ENCODE results near the gene FLNC.

The FLNC gene

GRCh38 chr7:128838109-128838779 is 8.0 kb downstream of the FLNC start:
- Histone ChIP-seq H4K20me1 (ENCODE audit: insufficient read depth, low read length, poor library complexity, severe bottlenecking) (no peaks in the 10 kb centered on the region), H3F3A (ENCODE audit: low read depth) (0 out of 2 replicates have a peak, but pooled peaks cover 2% of the 10 kb centered on the region), H3K9me2 (replicated peaks; ENCODE audit: low read depth, low read length) (no peaks in the 10 kb centered on the region), H3K36me3 (ENCODE audit: insufficient read depth, low read length) (no peaks in the 10 kb centered on the region), H3K27me3 (ENCODE audit: insufficient read depth, low read length, poor library complexity, severe bottlenecking) (no peaks in the 10 kb centered on the region), H3K9me3 (ENCODE audit: insufficient read depth, low read depth, low read length) (no peaks in the 10 kb centered on the region), H3K79me2 (ENCODE audit: insufficient read depth, low read length) (no peaks in the 10 kb centered on the region), H3K4me1 (ENCODE audit: insufficient read depth, low read length, poor library complexity, severe bottlenecking) (peaks cover 14% of the 10 kb centered on the region), H3K4me3 (ENCODE audit: low read length, poor library complexity, severe bottlenecking) (no peak overlapping the region), H3K4me2 (ENCODE audit: low read depth, low read length, poor library complexity, severe bottlenecking) (no peak overlapping the region), H3K9ac (ENCODE audit: low read depth, low read length, poor library complexity, severe bottlenecking) (no peak overlapping the region), H2AFZ (ENCODE audit: low read length) (no peak overlapping the region)
- no peak for TF ChIP-seq EZH2phosphoT487 (IDR thresholded peaks at IDR 0.05; ENCODE audit: borderline replicate concordance)
- no peak for TF ChIP-seq CTCF (conservative IDR thresholded peaks at IDR 0.05; ENCODE audit: low read length)

GRCh38 chr7:128838981-128839731 is 8.9 kb downstream of the FLNC start:
- Histone ChIP-seq H3K4me2 (ENCODE audit: low read depth, low read length, poor library complexity, severe bottlenecking) (no peak overlapping the region), H2AFZ (ENCODE audit: low read length) (no peak overlapping the region), H4K20me1 (ENCODE audit: insufficient read depth, low read length, poor library complexity, severe bottlenecking) (no peaks in the 10 kb centered on the region), H3K36me3 (ENCODE audit: insufficient read depth, low read length) (no peaks in the 10 kb centered on the region), H3K9ac (ENCODE audit: low read depth, low read length, poor library complexity, severe bottlenecking) (no peak overlapping the region), H3K79me2 (ENCODE audit: insufficient read depth, low read length) (no peaks in the 10 kb centered on the region), H3F3A (ENCODE audit: low read depth) (0 out of 2 replicates have a peak, but pooled peaks cover 2% of the 10 kb centered on the region), H3K9me2 (replicated peaks; ENCODE audit: low read depth, low read length) (no peaks in the 10 kb centered on the region), H3K27me3 (ENCODE audit: insufficient read depth, low read length, poor library complexity, severe bottlenecking) (no peaks in the 10 kb centered on the region), H3K4me3 (ENCODE audit: low read length, poor library complexity, severe bottlenecking) (no peak overlapping the region), H3K4me1 (ENCODE audit: insufficient read depth, low read length, poor library complexity, severe bottlenecking) (peaks cover 7% of the 10 kb centered on the region), H3K9me3 (ENCODE audit: insufficient read depth, low read depth, low read length) (no peaks in the 10 kb centered on the region)
- TF ChIP-seq CTCF (conservative IDR thresholded peaks at IDR 0.05; ENCODE audit: low read length), result no peak
- TF ChIP-seq EZH2phosphoT487 (IDR thresholded peaks at IDR 0.05; ENCODE audit: borderline replicate concordance), result no peak

GRCh38 chr7:128839751-128840177 is 9.6 kb downstream of the FLNC start:
- Histone ChIP-seq H3K27me3 (ENCODE audit: insufficient read depth, low read length, poor library complexity, severe bottlenecking) (no peaks in the 10 kb centered on the region), H3K4me3 (ENCODE audit: low read length, poor library complexity, severe bottlenecking) (no peak overlapping the region), H3K36me3 (ENCODE audit: insufficient read depth, low read length) (no peaks in the 10 kb centered on the region), H3F3A (ENCODE audit: low read depth) (no peaks in the 10 kb centered on the region), H3K79me2 (ENCODE audit: insufficient read depth, low read length) (no peaks in the 10 kb centered on the region), H3K4me2 (ENCODE audit: low read depth, low read length, poor library complexity, severe bottlenecking) (no peak overlapping the region), H3K4me1 (ENCODE audit: insufficient read depth, low read length, poor library complexity, severe bottlenecking) (peaks cover 7% of the 10 kb centered on the region), H3K9me3 (ENCODE audit: insufficient read depth, low read depth, low read length) (no peaks in the 10 kb centered on the region), H3K9me2 (replicated peaks; ENCODE audit: low read depth, low read length) (no peaks in the 10 kb centered on the region), H4K20me1 (ENCODE audit: insufficient read depth, low read length, poor library complexity, severe bottlenecking) (no peaks in the 10 kb centered on the region), H2AFZ (ENCODE audit: low read length) (no peak overlapping the region), H3K9ac (ENCODE audit: low read depth, low read length, poor library complexity, severe bottlenecking) (no peak overlapping the region)
- TF ChIP-seq CTCF (conservative IDR thresholded peaks at IDR 0.05; ENCODE audit: low read length) (no peak), EZH2phosphoT487 (IDR thresholded peaks at IDR 0.05; ENCODE audit: borderline replicate concordance) (no peak)
